Loucy (cell line): ENCODE measurements around the gene SNTB2.

ENCODE experiments used
- H2AFZ ChIP-seq: fragments of 200-600 bp; sonication (generic); 2 replicates; pipeline ENCODE4 v1.6.0; 2016; ENCODE audit warnings: antibody characterized with exemption, mild to moderate bottlenecking, low read length, moderate library complexity
- H3F3A ChIP-seq: fragments of 200-600 bp; 2 replicates; pipeline ENCODE4 v1.6.0; 2016; ENCODE audit warnings: antibody characterized with exemption, low read depth, mild to moderate bottlenecking
- H3K27me3 ChIP-seq: fragments of 200-600 bp; sonication (generic); 2 replicates; pipeline ENCODE4 v1.6.1; 2014; ENCODE audit warnings: low read length, mild to moderate bottlenecking; ENCODE audit not compliant: insufficient read depth, poor library complexity, severe bottlenecking
- H3K36me3 ChIP-seq: fragments of 200-600 bp; sonication (generic); 2 replicates; pipeline ENCODE4 v1.6.1; 2016; ENCODE audit warnings: low read length; ENCODE audit not compliant: insufficient read depth
- H3K4me1 ChIP-seq: fragments of 200-600 bp; sonication (generic); 2 replicates; pipeline ENCODE4 v1.5.1; 2014; ENCODE audit warnings: low read length, mild to moderate bottlenecking; ENCODE audit not compliant: insufficient read depth, poor library complexity, severe bottlenecking
- H3K4me2 ChIP-seq: fragments of 200-600 bp; sonication (generic); 2 replicates; pipeline ENCODE4 v1.6.0; 2014; ENCODE audit warnings: antibody characterized with exemption, low read length, low read depth, mild to moderate bottlenecking; ENCODE audit not compliant: poor library complexity, severe bottlenecking
- H3K4me3 ChIP-seq: fragments of 200-600 bp; sonication (generic); 2 replicates; pipeline ENCODE4 v1.5.1; 2014; ENCODE audit warnings: low read length, mild to moderate bottlenecking, mixed read lengths; ENCODE audit not compliant: poor library complexity, severe bottlenecking
- H3K79me2 ChIP-seq: fragments of 200-600 bp; sonication (generic); 2 replicates; pipeline ENCODE4 v1.6.1; 2014; ENCODE audit warnings: low read length; ENCODE audit not compliant: insufficient read depth
- H3K9ac ChIP-seq: fragments of 200-600 bp; sonication (generic); 2 replicates; pipeline ENCODE4 v1.6.0; 2014; ENCODE audit warnings: mild to moderate bottlenecking, low read depth, low read length, moderate library complexity; ENCODE audit not compliant: poor library complexity, severe bottlenecking
- H3K9me2 ChIP-seq: fragments of 200-600 bp; sonication (generic); replicated peaks from 2 replicates; pipeline ENCODE4 v1.6.1; 2016; ENCODE audit warnings: low read depth, low read length, mixed read lengths
- H3K9me3 ChIP-seq: fragments of 200-600 bp; sonication (generic); 2 replicates; pipeline ENCODE4 v1.6.1; 2014; ENCODE audit warnings: mild to moderate bottlenecking, antibody characterized with exemption, low read length, low read depth; ENCODE audit not compliant: insufficient read depth
- H4K20me1 ChIP-seq: fragments of 200-600 bp; sonication (generic); 2 replicates; pipeline ENCODE4 v1.6.0; 2014; ENCODE audit warnings: antibody characterized with exemption, low read length, mild to moderate bottlenecking; ENCODE audit not compliant: insufficient read depth, poor library complexity, severe bottlenecking
- EZH2phosphoT487 ChIP-seq: fragments of 200-600 bp; IDR thresholded peaks from 2 replicates; pipeline ENCODE4 v1.6.1; 2018; ENCODE audit warnings: antibody characterized with exemption, mild to moderate bottlenecking, moderate library complexity, borderline replicate concordance
- TF ChIP-seq, protein P1 (sequence below): fragments of 200-600 bp; sonication (generic); conservative IDR thresholded peaks from 2 replicates; pipeline ENCODE4 v1.5.1; 2014; ENCODE audit warnings: mild to moderate bottlenecking, antibody characterized with exemption, low read length

The SNTB2 gene

DNA sequence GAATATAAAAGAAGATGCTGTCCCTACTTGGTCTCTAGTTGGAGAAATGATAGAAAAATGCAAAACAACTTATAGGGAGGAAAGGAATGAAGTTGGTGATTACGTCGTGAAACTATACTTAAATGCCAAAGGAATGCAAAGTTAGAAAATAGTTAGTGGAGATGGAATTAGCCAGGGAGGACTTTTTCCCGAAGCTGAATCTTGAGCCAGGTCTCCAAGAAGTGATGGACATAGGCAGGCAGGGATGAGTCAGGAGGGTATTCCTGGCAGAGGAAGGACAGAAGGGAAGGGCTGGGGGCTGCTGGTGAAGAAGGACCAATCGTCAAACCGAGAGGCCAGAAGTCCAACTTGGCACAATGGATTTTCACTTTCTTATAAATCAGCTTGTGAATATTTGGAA is 1.8 kb downstream of the SNTB2 start:
- no peaks in the 10 kb centered on the region for H3K36me3 ChIP-seq
- peaks cover 35% of the 10 kb centered on the region for H3K4me1 ChIP-seq
- H2AFZ ChIP-seq: no peak overlapping the region
- H3K9me3 ChIP-seq: no peaks in the 10 kb centered on the region
- peaks cover 33% of the 10 kb centered on the region for H3K79me2 ChIP-seq
- peak overlapping the region; percentile 92 for H3K4me3 ChIP-seq
- no peaks in the 10 kb centered on the region for H3K27me3 ChIP-seq
- peak overlapping the region; percentile 91 for H3K4me2 ChIP-seq
- peak overlapping the region; percentile 64 for H3K9ac ChIP-seq
- peaks cover 9% of the 10 kb centered on the region; the same call in 1 of the 2 replicates for H3F3A ChIP-seq
- TF ChIP-seq EZH2phosphoT487: no peak
- TF ChIP-seq, protein P1, sequence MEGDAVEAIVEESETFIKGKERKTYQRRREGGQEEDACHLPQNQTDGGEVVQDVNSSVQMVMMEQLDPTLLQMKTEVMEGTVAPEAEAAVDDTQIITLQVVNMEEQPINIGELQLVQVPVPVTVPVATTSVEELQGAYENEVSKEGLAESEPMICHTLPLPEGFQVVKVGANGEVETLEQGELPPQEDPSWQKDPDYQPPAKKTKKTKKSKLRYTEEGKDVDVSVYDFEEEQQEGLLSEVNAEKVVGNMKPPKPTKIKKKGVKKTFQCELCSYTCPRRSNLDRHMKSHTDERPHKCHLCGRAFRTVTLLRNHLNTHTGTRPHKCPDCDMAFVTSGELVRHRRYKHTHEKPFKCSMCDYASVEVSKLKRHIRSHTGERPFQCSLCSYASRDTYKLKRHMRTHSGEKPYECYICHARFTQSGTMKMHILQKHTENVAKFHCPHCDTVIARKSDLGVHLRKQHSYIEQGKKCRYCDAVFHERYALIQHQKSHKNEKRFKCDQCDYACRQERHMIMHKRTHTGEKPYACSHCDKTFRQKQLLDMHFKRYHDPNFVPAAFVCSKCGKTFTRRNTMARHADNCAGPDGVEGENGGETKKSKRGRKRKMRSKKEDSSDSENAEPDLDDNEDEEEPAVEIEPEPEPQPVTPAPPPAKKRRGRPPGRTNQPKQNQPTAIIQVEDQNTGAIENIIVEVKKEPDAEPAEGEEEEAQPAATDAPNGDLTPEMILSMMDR: no peak
- H4K20me1 ChIP-seq: peaks cover 29% of the 10 kb centered on the region
- H3K9me2 ChIP-seq: no peaks in the 10 kb centered on the region

DNA sequence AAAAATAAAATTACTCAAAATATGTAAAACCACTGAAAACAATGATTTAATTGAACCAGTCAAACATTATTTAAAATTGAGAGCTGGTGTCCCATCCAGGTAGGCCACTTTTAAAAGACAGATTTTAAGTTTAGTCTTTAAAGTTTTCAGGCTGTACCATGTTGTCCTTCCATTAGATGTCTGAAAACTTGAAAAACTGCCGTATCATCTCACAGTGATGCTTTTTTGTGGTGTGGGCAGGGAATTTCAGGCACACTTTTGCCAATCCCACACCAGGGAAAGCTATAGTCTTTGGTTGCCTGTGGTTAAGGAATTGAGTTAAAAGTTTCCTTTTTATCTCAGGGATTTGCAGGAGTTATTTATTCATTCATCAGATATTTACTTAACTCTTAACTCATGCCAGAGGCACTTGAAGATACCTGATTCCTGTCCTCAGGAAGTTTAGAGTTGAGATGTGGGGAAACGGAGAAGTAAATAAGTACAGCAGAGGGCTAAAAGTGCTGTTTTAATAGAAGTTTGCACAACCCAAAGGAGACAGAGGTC is 3.2 kb downstream of the SNTB2 start:
- Histone ChIP-seq H3K4me3 (peak overlapping the region; percentile 28), H3K4me1 (peaks cover 35% of the 10 kb centered on the region), H3F3A (peaks cover 9% of the 10 kb centered on the region; the same call in 1 of the 2 replicates), H3K9me2 (no peaks in the 10 kb centered on the region), H3K79me2 (peaks cover 39% of the 10 kb centered on the region), H3K27me3 (no peaks in the 10 kb centered on the region), H4K20me1 (peaks cover 35% of the 10 kb centered on the region), H2AFZ (no peak overlapping the region), H3K9me3 (no peaks in the 10 kb centered on the region), H3K4me2 (peak overlapping the region; percentile 91), H3K9ac (peak overlapping the region; percentile 24), H3K36me3 (no peaks in the 10 kb centered on the region)
- no peak for TF ChIP-seq EZH2phosphoT487
- TF ChIP-seq, protein P1: no peak

DNA sequence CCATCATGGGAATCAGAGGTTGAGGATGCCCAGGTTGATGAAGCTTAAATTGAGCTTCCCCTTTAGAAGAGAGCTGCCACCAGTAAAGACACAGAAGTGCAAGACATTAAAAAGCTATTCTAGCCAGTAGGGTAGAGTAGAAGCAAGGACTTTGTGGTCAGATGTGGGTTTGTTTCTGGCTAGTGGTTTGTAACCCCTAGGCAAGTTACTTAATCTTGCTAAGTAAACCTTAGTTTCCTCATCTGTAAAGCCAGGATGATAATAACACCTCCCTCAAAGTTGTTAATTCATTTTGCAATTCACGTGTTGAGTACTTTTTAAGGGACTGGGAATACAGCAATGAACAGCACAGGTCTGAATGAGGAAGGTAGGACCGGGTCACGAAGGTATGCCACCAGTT is 3.6 kb downstream of the SNTB2 start:
- peaks cover 35% of the 10 kb centered on the region for H4K20me1 ChIP-seq
- H3K4me1 ChIP-seq: peaks cover 35% of the 10 kb centered on the region
- peaks cover 39% of the 10 kb centered on the region for H3K79me2 ChIP-seq
- H3K27me3 ChIP-seq: no peaks in the 10 kb centered on the region
- no peak for TF ChIP-seq EZH2phosphoT487
- TF ChIP-seq, protein P1: no peak
- peaks cover 9% of the 10 kb centered on the region; the same call in 1 of the 2 replicates for H3F3A ChIP-seq
- H3K9me3 ChIP-seq: no peaks in the 10 kb centered on the region
- H2AFZ ChIP-seq: no peak overlapping the region
- H3K9me2 ChIP-seq: no peaks in the 10 kb centered on the region
- no peaks in the 10 kb centered on the region for H3K36me3 ChIP-seq
- no peak overlapping the region for H3K4me3 ChIP-seq
- peak overlapping the region; percentile 91 for H3K4me2 ChIP-seq
- H3K9ac ChIP-seq: no peak overlapping the region
